Jurkat, Clone E6-1 (cell line): ENCODE data around the gene CD44.

ENCODE experiments used
- DNase-seq: peaks from one replicate; pipeline ENCODE4 v3.0.0-alpha.2; 2011; ENCODE audit warnings: low read depth, low spot score
- H3K4me3 ChIP-seq: 2 replicates; pipeline ENCODE4 v1.5.1; 2011; ENCODE audit warnings: mild to moderate bottlenecking, low read length, control low read depth, moderate library complexity

The CD44 gene

DNA sequence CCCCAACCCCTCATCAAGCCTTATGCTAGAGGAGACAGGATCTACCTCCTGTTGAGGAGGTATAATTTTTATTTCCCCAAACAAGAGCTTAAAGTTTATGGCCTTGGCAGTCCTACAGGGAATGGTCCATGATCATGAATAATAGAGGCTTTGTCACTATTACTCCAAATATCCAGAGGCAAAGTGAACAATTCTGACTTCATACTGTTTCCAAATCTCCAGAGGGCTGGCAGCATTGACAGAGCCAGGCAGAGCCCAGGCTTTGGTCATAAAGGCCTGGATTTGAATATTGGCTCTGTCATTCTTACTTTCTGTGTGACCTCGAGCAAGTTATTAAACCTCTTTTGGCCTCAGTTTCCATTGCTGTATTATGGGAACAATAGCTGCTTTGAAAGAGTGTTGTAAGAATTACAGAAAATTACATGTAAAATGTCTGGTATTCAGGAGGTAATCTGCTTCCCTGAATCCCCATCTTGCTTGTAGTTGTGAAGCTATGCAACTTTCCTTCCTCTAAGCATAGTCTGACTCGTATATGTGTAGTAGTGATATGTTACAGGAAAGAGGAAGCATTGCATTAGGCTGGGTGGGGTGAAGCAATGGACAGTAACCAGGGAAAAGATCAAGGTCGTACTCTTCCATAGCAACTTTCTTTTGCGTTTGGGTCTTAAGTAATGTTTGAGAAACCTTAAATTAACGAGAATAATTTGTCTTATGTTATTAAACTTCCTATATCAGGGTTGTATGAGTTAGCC is 88.8 kb downstream of the CD44 start:
- H3K4me3 ChIP-seq = no peak overlapping the region
- DNase-seq = no peak

DNA sequence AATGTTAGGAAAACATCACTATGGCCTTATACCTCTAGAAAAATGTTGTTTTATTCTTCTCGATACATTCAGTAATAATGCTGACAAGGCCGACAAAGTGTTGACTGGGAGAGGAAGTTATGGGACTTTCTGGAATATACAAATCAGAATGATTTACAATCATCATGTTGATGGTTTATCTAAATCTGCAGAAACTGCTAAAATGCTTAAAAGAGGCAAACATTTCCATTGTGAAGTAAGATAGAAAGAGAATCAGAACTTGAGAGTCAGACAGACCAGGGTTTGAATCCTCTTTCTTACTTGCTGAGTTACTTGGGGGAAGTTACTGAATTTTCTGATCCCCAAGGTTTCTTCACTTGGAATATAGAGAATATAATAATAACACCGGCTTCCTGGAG is 89.4 kb downstream of the CD44 start:
- DNase-seq = no peak

DNA sequence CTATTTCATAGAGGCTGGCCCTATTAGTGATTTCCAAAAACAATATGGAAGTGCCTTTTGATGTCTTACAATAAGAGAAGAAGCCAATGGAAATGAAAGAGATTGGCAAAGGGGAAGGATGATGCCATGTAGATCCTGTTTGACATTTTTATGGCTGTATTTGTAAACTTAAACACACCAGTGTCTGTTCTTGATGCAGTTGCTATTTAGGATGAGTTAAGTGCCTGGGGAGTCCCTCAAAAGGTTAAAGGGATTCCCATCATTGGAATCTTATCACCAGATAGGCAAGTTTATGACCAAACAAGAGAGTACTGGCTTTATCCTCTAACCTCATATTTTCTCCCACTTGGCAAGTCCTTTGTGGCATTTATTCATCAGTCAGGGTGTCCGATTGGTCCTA is 91.4 kb downstream of the CD44 start:
- no peak overlapping the region for H3K4me3 ChIP-seq
- no peak for DNase-seq

More for the DNA sequence above, 89.4 kb downstream of the CD44 start:
- H3K4me3 ChIP-seq = no peak overlapping the region

DNA sequence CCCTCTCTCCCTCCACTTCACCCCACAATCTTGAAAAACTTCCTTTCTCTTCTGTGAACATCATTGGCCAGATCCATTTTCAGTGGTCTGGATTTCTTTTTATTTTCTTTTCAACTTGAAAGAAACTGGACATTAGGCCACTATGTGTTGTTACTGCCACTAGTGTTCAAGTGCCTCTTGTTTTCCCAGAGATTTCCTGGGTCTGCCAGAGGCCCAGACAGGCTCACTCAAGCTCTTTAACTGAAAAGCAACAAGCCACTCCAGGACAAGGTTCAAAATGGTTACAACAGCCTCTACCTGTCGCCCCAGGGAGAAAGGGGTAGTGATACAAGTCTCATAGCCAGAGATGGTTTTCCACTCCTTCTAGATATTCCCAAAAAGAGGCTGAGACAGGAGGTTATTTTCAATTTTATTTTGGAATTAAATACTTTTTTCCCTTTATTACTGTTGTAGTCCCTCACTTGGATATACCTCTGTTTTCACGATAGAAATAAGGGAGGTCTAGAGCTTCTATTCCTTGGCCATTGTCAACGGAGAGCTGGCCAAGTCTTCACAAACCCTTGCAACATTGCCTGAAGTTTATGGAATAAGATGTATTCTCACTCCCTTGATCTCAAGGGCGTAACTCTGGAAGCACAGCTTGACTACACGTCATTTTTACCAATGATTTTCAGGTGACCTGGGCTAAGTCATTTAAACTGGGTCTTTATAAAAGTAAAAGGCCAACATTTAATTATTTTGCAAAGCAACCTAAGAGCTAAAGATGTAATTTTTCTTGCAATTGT is 92.3 kb downstream of the CD44 start:
- no peak for DNase-seq
- H3K4me3 ChIP-seq = no peak overlapping the region

DNA sequence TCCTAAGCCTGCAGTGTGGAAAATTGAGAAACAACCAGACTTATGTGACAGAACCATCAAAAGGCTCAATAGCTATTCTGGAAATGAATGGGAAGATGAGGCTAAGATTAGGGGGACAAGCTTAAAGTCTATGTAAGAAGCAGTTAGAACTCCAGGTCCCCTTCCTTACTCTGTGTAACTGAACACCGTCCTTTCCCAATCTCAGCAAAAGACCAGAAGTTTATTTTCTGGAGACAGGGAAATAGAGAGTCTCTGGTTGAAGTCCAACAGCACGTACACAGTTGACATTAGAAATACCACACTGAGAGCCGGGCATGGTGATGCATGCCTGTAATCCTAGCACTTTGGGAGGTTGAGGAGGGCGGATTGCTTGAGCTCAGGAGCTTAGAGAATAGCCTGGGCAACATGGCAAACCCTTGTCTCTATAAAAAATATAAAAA is 93.9 kb downstream of the CD44 start:
- no peak for DNase-seq
- H3K4me3 ChIP-seq = no peak overlapping the region

DNA sequence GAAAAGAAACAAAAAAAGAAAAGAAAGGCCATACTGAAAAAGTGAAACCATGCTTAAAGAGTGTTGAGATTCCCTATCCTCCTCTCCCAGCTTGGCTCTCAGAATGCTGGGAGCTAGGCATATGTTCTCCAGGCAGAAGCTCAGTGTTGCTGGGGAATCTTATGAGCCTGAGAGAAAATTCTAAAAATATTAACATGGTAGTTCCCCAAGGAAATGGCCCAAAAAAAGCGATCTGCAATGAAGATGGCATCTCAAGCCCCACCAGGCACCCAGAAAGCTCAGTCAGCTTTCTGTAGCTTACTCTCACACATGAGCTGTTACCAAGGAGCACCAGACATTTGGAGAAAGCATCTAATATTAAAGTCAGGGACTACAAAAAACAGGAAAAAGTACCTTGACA is 94.5 kb downstream of the CD44 start:
- no peak overlapping the region for H3K4me3 ChIP-seq
- DNase-seq = no peak

DNA sequence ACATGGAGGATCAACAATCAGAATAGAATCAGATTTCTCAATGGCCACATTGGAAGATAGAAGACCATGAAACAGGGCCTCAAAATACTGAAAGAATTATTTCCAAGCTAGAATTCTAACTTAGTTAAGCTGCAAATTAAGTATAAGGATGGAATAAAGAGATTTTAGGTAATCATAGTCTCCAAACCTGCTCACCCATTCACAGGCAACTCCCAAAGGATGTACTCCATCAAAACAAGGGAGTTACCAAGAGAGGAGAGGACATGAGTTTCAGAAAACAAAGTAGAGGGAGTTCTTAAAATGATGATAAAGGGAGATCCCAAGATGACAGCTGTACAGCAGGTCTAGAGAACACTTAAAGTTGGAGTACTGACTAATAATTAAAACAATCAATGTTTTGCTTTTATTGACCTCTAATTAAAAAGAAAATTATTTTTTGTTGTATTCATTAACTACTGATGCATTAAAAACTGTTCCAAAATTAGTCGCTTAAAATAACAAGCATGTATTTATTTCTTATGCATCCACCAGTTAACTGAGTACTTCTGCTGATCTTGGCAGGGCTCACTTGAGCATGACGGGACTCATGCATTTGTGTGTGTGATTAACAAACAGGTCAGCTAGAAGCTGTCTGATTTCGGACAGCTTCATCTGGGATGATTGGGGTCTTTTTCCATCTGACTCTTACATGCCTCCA is 95.6 kb downstream of the CD44 start:
- no peak for DNase-seq

DNA sequence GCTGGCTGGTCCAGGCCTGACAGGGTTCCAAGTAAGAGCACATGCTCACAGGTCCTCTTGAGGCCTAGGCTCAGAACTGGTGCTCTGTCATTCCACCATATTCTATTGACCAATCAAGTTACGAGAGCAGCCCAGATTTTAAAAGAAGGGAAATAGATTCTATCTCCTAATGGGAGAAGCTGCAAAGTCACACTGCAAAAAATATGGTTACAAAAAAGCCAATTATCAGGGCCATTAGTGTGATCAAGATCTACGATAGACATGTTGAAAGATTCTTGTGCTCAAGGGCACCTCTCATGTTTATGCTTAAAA is 96.1 kb downstream of the CD44 start:
- no peak for DNase-seq

More for the DNA sequence above, 95.6 kb downstream of the CD44 start:
- no peak overlapping the region for H3K4me3 ChIP-seq

DNA sequence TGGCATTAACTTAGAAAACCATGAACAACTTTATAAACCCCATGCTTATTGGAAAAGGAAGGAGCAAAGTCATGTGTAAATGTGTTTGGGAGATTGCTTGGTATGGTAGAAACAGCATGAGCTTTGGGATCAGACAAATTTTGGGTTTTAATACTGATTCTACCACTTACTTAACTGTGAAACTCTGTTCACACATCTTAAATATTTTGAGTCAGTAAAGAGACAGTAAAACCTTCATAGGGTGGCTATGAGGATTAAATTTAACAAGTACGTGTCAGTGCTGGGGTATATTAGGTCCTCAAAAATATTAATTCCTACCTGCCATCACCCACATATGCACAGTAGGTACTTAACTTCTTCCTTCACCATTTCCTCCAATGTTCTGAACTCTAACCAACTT is 96.5 kb downstream of the CD44 start:
- no peak for DNase-seq
- no peak overlapping the region for H3K4me3 ChIP-seq

More for the DNA sequence above, 96.1 kb downstream of the CD44 start:
- no peak overlapping the region for H3K4me3 ChIP-seq

DNA sequence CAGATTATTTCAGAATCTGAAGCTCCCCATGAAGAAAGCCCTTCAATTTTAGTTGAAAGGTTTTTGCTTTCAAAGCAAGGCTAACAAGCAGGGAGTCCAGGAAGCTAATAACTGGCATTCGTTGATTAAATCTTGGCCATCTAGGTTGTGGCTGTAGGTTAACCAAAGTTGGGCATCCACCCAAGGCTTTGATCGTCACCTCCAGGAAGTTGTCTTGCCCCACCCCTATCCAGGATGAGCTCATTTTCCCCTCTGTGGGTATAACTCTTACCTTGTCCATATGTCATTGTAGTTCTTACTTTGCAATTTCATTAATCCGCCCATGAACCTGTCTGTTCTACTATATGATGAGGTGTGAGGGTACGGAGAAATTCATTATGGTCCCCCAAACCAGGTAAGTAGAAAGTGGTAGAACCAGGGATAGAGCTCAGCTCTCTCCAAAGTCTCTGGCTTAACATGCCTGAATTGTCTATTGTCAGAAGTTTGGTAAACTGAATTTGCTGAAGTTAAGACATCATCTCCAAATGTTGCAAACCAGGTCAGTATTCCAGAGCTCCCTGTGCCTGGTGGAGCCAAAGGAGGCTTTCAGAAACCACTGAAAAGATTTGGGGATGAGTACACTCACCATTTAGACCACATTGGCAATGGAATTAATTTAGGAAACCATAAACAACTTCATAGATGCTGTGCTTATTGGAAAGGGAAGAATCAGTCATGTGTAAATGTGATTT is 97.1 kb downstream of the CD44 start:
- DNase-seq = peak; percentile 90
- H3K4me3 ChIP-seq = no peak overlapping the region

DNA sequence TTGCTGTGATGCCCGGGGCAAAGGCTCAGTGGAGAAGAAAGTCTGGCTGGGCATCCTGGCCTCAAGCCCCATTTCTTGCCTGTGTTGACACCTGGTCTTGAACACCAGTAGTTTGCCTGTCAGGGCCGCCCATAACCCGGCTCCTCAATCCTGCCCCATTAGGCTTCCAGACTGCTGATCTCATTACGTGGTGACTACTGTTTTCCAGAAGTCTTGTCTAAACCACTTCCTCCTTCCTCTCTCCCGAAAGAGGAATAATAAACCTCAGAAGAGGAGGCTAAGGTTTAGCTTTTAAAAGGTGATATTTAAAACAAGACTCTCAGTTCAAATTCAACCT is 97.7 kb downstream of the CD44 start:
- no peak for DNase-seq
- H3K4me3 ChIP-seq = no peak overlapping the region

DNA sequence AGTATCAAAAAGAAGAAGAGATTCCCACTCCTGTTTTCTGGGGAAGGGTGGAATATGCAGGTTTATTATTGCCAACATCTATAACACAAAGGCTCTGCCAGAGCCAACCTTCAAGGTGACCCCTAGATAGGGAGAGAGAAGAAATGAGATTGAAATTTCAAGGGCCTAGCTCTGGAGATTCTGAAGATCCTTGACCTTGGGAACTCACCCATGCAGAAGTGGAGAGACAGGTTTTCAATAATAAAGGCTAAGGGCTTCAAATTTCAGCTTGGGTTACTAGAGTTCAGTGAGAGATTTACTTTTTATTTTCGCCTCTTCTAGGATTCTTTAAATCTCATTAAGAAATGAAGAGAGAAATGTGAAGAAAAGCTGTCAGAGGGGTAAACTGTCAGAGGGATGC is 98.4 kb downstream of the CD44 start:
- no peak overlapping the region for H3K4me3 ChIP-seq
- DNase-seq = no peak

DNA sequence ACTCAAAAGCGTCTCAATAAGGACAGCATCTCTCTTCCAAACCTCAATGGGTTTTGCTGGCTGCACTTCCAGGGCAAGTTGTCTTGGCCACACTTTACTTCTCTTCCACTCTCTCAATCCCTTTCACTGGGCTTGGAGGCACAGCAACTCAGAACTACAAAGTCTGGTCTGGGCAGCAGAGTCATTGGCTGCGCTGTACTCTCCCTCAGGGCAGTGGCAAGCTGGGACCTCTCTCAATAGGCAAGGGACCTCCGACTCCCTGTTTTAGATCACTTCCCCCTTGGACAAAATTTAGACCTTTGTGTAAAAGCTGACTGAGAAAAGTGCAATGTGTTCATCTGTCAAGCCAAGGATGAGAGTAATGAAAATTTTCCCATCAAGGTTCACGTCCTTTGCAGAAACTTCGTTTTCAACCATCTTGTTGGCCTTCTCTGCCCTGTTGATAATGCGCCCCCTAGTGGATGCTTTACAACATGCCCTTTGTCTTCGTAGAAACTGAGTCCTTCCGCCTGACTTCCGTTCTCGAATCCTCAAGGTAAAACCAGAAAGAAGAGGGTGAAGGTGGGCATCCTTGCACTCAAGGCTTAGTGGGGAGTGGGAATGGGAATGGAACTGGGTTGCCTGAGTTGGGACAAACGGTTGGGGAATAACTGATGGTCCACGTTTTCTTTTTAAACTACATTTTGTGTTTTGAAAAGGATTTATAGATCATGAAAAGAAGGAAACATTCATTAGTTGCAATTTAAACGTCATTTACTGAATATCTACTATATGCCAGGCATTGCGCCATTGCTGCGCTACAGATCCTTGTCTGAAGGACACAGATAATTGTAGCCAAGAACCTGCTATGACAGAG is 99.1 kb downstream of the CD44 start:
- DNase-seq = peak; percentile 91

DNA sequence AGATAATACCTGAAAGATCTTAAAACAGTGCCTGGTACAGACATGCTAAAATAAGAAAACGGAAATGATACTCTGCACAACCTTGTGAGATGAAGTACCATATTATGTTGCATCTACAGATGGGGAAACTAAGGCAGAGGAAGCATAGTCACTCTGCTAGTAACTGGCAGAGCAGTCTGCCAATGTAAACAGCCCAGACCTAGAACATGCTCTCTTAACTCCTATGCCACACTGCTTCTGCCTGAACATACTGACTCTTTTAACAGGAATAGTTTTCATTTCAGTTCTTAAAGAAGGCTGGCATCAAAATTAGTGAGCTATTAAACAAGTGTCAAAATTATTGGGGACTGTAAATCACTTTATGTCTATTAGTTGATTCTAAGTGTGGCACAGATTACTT is 99.9 kb downstream of the CD44 start:
- H3K4me3 ChIP-seq = no peak overlapping the region
- DNase-seq = no peak

More for the DNA sequence above, 99.1 kb downstream of the CD44 start:
- H3K4me3 ChIP-seq = no peak overlapping the region

DNA sequence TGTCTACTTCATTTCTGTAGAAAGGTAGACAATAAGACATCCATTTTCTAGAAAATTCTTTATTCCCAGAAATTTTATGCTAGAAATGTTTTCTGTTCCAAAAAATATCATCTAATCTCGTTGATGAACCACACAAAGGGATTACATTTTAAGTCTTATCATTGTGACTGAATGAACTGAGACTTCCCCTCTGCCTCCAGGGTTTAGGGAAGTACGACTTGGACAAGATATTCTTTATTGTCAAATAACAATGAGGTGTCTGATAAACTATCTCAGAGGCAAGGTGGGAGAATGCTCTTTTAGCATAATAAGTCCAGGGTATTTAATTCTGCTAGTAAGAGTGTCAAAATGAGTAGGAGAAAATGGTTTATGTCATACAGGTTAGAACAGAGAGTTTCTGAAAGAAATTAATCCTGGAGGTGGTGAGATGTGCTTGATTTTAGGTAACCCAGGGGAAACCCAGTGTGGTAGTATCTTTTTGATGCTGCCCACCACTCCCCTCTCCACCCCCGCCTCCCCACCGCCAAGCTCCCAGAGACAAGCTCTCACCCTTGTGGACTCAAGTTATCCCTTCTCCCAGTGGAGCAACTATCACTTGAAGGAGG is 100.6 kb downstream of the CD44 start:
- DNase-seq = no peak
- H3K4me3 ChIP-seq = no peak overlapping the region

DNA sequence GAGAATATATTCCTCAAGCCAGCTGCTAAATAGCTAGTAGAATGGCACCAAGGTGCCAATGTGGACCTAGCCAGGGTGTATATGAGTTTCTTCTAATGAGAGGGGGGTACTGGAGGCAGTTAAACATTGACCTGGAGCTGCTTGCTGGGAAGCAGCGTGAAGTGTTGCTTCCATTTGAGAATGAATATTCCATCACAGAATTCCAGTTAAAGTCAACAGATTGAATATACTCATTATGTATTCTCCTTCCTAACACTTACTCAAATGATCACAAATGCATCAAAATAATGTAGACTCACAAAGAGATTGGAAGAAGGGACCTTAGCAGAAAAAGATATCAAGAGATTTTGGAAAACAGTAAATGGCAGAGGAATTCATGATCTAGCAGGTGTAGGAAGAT is 102.1 kb downstream of the CD44 start:
- H3K4me3 ChIP-seq = no peak overlapping the region
- DNase-seq = no peak

DNA sequence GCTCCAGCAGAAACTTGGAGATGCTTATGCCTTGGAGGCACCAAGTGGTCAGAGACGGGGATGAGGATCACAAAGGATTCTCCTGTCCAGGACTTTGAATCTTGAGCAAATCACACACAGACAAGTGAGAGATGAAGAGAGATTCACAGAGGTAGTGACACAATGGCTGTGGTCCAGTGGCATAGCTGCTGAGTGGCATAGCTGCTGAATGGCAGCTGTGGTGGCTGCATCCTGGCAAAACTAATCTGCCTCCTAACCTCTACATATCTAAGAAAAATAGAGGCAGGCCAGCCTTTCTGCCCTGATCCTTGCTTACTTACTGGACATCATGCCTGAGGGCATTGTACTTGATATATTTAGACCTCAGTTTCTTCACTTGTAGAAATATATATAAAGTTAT is 102.6 kb downstream of the CD44 start:
- no peak for DNase-seq
- no peak overlapping the region for H3K4me3 ChIP-seq

DNA sequence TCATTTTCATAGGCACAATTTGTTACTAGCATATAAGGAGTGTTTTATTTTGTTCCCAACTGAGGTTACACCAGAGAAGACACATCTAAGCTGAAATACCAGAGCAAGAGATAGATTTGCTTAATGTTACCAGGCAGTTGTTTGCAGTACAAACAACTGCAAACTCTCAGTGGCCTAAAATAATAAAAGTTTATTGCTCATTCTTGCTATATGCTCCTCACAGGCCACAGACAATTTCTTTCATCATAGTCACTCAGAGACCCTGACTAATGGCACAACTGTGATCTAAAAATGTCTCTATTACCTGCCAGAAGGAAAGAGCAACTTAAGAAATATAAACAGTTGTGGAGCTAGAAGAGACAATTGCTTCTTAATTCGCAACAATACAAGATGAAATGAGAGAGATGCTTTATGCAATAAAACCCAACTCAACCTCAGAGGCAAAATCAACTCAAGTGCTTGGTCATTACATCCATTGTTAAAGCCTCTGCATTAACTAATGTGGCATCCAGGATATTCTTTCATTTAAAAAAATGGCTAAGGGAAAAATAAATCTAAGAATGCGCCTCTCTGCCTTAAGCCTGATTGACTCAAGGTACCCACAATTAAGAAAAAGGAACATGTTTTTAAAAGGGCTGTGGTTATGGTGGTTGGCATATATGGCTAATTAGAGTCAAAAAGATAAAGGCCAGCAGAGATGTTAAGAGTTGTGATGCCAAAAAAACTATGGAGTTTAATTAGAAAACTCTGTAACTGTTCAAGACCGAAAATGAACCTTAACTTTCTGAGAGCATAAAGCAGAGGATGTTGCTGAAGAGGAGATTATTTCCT is 103.7 kb downstream of the CD44 start:
- H3K4me3 ChIP-seq = no peak overlapping the region
- DNase-seq = peak; percentile 39
